ENCODE data around the gene UBTD2.
A peak's percentile ranks its signal among the peaks of the same experiment; 100 is the strongest.
"Not testable (repeated sequence)": the region's sequence is repeated elsewhere in the genome, so short reads cannot be mapped to it uniquely, and the experiment has no call there.

Gene UBTD2, protein sequence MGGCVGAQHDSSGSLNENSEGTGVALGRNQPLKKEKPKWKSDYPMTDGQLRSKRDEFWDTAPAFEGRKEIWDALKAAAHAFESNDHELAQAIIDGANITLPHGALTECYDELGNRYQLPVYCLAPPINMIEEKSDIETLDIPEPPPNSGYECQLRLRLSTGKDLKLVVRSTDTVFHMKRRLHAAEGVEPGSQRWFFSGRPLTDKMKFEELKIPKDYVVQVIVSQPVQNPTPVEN

GRCh38 chr5:172283020-172283861, at the start of gene UBTD2:
Gene UBTD2, minus strand, starts transcription at chr5:172283764. Its CDS starts 99 bp downstream, at chr5:172283665.
- peak within 1 kb of the TSS; percentile 81 for H3K4me3 ChIP-seq (ENCODE audit: low read depth, low read length)
- TF ChIP-seq, protein P1, sequence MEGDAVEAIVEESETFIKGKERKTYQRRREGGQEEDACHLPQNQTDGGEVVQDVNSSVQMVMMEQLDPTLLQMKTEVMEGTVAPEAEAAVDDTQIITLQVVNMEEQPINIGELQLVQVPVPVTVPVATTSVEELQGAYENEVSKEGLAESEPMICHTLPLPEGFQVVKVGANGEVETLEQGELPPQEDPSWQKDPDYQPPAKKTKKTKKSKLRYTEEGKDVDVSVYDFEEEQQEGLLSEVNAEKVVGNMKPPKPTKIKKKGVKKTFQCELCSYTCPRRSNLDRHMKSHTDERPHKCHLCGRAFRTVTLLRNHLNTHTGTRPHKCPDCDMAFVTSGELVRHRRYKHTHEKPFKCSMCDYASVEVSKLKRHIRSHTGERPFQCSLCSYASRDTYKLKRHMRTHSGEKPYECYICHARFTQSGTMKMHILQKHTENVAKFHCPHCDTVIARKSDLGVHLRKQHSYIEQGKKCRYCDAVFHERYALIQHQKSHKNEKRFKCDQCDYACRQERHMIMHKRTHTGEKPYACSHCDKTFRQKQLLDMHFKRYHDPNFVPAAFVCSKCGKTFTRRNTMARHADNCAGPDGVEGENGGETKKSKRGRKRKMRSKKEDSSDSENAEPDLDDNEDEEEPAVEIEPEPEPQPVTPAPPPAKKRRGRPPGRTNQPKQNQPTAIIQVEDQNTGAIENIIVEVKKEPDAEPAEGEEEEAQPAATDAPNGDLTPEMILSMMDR (conservative IDR thresholded peaks at IDR 0.05; ENCODE audit: low read depth, low read length), result peak; percentile 30
- DNase-seq (ENCODE audit: low read depth), result peak; percentile 77

- not testable (repeated sequence) for DNase-seq (ENCODE audit: low read depth); H3K4me3 ChIP-seq (ENCODE audit: low read depth, low read length)
Observed at GRCh38 chr5:172326901-172327300, 43.3 kb upstream of the UBTD2 start.

DNA sequence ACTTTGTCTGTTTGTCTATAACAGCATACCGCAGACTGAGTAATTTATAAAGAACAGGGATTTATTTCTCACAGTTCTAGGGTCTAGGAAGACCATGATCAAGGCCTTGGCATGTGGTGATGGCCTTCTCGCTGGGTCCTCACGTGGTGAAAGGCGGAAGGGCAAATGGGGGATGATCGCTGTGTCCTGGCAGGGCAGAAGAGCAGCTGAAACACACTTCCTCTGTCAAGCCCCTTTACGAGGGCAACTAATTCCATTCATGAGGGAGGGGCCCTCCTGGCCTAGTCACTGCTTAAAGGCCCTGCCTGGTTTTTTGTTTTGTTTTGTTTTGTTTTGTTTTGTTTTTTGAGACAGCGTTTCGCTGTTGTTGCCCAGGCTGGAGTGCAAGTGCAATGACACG, 41.9 kb upstream of the UBTD2 start:
- TF ChIP-seq, protein P1 (conservative IDR thresholded peaks at IDR 0.05; ENCODE audit: low read depth, low read length), result no peak
- no peak for DNase-seq (ENCODE audit: low read depth)
- H3K4me3 ChIP-seq (ENCODE audit: low read depth, low read length), result no peak overlapping the region

DNA sequence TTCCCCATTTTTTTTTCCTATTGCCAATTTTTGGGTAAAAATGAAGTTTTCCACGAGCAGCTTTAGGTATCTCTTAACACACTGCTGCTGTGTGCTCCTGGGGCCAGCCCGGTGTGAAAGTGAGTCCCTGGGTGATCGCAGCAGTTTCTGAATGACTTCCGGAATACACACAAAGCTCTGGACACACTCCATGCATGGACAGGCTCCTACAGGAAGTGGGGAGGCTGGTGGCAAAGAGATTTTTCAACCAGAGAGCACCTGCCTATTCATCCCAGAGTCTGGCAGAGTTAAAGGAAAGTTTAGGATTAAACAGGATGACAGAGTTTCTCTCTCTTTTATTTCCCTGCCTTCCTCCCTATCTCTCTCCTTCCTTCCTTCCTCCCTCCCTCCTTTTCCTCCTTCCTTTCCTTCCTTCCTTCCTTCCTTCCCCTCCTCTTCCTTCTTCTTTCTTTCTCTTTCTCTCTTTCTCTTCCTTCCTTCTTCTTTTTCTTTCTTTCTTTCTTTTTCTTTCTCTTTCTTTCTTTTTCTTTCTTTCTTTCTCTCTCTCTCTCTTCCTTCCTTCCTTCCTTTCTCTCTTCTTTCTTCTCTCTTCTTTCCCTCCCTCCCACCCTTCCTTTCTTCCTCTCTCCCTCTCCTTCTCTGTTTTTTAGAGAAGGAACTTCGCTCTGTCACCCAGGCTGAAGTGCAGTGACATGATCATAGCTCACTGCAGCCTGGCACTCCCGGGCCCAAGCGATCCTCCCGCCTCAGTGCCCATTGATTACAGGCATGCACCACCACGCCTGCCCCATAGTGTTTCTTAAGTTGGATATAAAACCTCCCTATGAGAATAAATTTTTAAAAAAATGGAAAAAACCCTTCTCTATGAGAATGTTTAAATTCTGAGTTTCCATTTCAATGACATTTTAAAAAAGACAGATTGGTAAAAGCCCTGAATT, 38.7 kb upstream of the UBTD2 start:
- DNase-seq (ENCODE audit: low read depth), result no peak
- H3K4me3 ChIP-seq (ENCODE audit: low read depth, low read length), result no peak overlapping the region
- TF ChIP-seq, protein P1 (conservative IDR thresholded peaks at IDR 0.05; ENCODE audit: low read depth, low read length), result no peak

DNA sequence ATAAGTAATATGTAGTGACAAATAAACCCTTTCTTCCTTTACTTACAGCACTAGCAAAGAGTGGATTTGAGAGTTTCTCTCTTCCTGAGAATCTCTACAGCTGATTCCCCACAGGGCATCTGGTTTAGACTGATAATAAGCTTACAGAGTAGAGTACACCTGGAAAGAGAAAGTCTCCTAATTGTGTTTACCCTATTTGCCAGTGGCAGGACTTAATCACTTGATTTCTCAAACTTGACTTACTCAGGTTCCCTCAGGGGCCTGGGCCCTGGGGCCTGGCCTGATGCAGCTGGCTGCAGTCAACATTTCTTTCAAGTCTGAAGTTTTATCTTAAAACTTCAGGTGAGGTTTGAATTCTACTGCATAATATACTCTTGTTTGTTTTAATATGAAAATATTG, 38.0 kb upstream of the UBTD2 start:
- no peak overlapping the region for H3K4me3 ChIP-seq (ENCODE audit: low read depth, low read length)
- DNase-seq (ENCODE audit: low read depth), result no peak
- TF ChIP-seq, protein P1 (conservative IDR thresholded peaks at IDR 0.05; ENCODE audit: low read depth, low read length), result no peak

DNA sequence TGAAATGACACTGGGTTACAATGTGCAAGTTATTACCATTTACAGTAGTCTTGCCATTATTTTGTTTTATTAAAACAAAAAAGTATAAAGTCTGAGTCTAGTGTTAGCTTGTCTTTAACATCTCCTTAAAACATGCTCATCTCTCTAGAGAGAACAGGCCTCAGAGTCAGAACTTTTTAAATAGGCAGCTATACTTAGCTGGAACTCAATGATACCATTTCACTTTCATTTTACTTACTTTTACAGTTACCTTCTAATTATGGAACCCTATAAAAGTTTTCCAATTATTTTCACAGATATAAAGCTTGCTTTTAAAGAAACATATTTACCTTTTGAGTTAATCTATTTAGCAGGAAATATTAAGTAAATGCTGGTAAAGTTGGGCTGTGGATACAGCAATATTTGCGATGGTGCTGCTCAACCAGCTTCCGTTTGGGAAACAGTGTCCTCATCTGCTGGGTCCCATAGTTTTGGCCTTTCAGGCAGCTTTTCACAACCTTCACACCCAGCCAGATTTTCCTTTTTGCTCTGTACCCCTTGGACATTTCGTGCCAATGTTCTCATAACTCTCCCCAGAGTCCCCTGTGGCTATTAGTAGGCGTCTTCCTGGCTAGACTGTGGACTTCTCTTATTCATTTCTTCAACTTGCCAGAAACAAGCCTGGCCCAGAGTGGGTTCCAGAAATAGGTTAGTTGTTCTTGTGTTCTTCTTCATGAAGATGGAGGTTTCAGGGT, 36.3 kb upstream of the UBTD2 start:
- DNase-seq (ENCODE audit: low read depth), result no peak
- no peak overlapping the region for H3K4me3 ChIP-seq (ENCODE audit: low read depth, low read length)
- TF ChIP-seq, protein P1 (conservative IDR thresholded peaks at IDR 0.05; ENCODE audit: low read depth, low read length), result no peak
